HG02763 (cell line): ENCODE results near the gene RASAL3.
A peak's percentile ranks its signal among the peaks of the same experiment; 100 is the strongest.

Experiments used
- ATAC-seq: cut with Tn5 transposase; IDR thresholded peaks from one replicate; pipeline ENCODE4 v1.9.1; 2021; ENCODE audit warnings: mild to moderate bottlenecking, moderate library complexity; ENCODE audit not compliant: unreplicated experiment

Gene RASAL3

DNA sequence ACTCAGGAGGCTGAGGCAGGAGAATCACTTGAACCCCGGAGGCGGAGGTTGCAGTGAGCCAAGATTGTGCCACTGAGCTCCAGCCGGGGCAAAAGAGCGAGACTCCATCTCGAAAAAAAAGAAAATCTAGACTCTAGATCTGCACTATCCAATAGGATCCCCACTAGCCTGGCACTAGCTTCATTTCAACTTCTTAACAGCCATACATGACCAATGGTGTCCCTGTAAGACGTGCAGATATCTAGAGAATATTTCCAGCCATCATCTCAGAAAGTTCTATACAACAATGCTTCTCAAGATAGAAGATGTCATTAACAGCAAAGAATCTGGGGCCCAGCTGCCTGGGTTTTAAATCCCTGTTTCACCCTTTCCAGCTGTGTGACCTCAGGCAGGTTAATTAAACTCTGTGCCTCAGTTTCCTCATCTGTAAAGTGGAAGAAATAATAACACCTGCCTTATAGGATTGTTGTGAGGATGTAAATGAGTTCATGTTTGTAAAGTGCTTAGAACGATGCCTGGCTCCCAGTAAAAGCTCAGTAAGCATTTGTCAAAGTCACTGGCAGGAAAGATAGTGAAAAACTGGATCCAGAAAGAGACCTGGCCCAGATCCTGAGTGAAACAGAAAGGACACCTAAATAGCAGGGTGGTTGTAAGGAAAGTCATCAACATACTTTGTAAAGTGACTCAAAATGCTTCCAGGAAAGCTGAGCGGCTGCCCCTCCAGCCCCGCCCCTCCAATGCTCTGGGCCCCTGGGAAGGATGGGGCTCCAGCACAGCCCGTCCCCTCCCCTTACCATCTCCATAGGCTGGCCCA lies 28.1 kb downstream of the RASAL3 start:
- ATAC-seq: no peak

GRCh38 chr19:15433519-15434069 lies 30.8 kb downstream of the RASAL3 start:
- ATAC-seq: no peak

DNA sequence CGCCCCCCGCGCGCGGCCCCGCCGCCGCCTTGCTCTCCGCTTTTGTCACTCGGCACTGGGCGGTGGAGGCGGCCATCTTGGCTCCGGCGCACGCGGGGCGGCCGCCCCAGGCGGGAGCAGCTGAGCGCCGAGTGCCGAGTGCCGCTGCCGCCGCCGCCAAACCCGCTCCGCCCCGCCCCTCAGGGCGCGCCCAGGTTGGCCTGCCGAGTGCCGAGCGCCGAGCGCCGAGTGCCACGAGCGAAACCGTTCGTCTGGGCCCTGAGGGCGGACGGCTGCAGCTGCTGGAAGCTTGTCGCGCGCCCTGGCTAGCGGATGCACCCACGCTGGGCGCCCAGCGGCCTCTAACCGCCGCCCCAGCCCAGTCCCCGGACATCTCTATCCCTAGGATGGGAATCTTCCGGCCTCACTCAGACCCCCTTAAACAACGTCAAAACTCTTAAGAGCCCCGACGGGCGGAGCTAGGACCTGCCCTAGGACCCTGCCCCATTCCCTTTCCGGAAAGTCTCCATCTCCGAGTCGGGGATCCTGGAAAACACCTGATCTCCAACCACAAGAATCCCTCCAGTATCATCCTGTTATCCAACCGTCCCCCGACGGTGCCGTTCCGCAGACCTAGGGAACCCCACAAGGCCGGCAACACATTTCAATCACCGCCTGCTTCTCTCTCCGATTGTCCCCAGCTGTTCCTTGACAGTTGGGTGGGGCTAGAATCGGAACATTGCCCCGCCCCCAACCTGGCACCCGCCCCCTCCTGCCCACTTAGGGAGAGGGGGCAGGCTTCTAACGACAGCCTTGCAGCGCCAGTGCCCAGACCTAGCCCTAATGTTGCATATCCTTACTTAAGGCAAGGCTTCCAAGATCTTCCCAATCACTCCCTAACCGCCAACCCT lies 31.5 kb downstream of the RASAL3 start:
- ATAC-seq: peak; percentile 69

DNA sequence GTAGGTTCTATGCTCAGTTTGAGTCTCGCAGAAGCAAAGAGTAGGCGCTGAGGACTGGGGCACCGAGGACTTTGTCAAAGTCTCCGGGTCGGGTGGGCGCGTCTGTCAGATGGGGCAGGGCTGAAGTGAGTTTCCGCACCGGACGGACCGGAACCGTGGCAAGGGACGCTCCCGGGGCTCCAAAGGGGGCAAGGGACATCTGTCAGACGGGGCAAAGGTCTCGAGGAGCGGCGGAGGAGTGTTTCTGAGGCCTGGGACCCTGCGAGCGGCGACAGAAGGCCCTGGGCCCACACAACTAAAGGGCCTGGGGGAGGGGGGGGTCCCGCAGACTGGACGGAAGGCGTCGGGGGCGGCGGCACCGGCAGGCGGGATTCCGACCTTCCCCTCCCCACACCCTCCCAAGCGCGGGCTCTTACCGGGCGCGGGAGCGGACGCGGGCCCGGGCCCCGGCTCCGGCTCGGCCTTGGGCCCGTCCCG lies 32.3 kb downstream of the RASAL3 start:
- no peak for ATAC-seq

GRCh38 chr19:15431396-15432017 lies 32.8 kb downstream of the RASAL3 start:
- ATAC-seq: no peak

DNA sequence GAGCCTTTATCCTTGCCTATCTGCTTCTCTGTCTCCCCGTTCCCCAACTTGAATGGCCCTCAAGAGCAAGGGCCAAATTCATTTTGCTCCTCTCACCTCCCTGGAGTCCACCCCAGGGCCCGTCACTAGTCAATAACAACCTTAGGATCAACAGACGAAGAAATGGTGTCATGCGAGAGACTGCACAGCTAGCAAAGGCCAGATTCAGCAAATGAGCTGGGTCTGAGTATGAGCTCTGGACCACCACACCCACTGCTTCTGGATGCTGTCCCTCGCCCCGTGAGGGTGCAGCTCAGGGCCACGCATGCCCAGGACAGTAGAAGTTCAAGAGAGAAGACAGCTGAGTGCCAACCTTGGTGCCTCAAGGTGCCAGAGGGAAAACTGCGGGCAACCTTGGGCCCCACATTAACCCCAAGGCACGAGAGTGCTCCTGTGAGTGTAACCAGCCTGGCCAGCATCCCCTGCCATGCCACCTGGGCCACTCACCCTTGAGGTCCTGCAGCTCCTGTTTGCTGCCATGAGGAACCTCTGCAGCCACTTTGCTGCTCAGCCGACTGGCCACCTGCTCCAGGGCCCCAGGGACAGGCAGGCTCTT lies 33.7 kb downstream of the RASAL3 start:
- no peak for ATAC-seq

GRCh38 chr19:15429825-15430467 lies 34.4 kb downstream of the RASAL3 start:
- ATAC-seq: no peak

- no peak for ATAC-seq
These were observed 35.2 kb downstream of the RASAL3 start for GRCh38 chr19:15428956-15429824.

GRCh38 chr19:15427991-15428471 lies 36.3 kb downstream of the RASAL3 start:
- no peak for ATAC-seq

- ATAC-seq: no peak
These were observed 37.0 kb downstream of the RASAL3 start for GRCh38 chr19:15427350-15427700.

DNA sequence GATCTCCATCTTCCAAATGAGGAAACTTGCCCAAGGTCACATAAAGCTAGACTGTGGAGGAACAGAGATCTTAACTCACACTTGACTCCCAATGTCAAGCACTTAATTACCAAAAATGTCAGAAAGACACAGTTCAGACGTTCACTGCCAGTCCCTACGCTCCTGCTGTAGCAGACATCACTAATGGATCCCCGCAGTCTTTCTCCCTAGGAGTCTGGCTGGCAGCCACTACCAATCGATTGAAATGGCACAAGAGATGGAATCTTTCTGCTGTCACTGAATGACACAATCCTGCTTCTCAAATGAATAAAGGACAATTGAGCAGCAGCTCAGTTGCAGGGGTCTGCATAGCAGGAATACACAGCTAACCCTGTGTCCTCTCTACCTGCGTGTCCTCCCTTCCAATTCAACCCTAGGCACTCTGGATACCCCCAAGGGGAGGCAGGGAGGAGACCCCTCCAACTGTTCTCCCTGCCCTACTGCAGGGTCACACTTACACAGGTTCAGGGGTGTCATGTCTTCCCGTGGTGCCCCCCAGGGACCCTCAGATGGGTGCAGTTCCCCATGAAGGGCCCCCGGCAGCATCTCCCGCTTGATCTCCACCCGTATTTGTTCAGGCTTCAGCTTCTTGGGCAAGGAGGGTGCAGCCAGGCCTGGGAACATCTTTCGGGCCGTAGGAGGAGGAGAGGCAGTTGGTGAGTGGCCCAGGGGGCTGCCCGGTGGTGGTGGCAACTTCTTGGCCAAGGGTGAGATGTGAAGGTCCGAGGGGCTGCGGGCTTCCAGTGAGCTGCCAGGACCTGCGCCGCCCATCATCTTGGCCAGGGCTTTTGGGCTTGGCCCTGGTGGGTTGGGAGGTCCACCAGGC lies 37.6 kb downstream of the RASAL3 start:
- ATAC-seq: no peak

DNA sequence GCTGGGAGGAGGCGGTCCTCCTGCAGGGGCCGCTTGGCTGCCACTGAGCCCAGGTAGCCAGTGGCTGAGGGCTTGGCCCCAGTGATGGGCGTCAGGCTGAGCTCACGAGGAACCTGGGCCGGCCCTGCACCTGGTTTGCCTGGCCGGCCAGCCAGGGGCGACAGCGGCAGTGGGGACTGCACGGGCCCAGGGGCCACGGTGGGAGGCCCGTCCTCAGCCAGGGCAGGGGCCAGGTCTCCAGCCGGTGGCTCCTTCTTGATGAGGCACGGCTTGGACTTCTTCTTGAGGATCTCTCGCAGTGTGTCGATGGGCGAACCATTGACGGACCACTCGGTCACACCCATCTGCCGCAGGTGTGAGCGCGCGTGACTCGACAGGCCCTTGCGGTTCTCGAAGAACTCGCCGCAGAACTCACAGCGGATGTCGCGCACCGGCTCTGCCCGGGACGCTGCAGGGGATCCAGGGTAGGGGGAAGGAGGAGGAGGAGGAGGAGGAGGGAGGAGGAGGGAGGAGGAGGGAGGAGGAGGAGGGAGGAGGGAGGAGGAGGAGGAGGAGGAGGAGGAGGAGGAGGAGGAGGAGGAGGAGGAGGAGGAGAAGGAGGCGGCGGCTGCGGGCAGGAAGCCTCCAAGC lies 38.9 kb downstream of the RASAL3 start:
- no peak for ATAC-seq

GRCh38 chr19:15424692-15425272 lies 39.6 kb downstream of the RASAL3 start:
- no peak for ATAC-seq

DNA sequence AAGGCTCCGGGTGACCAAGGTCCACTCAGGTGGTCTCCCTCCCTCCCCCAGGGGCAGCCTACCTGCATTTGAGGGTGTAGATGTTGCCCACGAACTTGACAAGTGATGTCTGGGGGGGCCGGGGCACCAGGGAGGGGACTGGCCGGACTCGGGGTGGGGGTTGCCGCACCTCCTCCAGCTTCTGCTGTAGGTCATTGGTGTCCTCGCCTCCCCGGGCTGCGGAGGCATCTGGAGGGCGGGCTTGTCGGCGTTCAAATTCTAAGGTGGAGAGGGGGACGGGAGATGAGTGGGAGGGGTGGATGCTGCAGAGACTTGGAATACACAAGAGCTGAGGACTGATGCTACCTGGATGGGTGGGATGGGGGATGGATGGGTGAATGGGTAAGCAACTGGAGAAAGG lies 40.2 kb downstream of the RASAL3 start:
- no peak for ATAC-seq

- no peak for ATAC-seq
These were observed 41.2 kb downstream of the RASAL3 start for GRCh38 chr19:15423130-15423529.

DNA sequence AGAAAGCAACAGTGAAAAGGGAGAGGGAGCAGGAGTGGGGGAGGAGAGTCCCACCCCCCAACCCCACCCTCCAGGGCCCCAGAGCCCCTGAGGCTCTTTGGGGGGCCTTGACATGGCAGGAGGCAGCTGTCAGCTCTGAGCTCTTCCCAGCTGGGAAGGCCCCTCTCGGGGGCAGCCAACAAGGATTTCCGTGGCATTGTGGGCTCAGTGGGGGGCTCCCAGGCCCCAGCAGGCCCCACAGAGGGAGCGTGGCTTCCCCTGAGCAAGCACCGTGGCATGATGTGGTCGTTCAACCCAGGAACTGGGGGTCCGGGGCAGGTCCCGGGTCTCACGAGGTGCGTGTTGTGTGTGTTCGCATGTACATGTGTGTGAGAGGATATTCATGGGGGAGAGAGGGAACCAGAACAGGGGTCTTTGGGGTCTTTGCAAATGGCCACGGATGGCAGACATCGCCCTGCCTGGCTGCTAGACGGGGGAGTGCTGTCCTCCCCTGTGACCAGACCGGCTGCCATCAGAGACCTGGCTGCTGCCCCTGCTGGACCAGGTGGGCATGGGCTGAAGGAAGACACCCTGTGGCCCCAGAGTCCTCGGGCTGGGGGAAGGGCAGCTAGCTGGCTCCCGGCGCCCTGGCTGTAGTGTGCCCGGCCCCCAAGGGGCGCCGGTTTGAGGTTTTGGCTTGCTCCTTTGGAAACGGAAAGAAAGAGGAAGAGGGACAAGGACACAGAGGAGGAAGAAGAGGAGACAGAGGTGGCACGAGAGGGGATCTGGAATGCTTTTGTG lies 41.9 kb downstream of the RASAL3 start:
- no peak for ATAC-seq
